HepG2 (cell line): ENCODE data around the gene TMEM270. TPM values are rescaled to one million over a fixed set of nuclear protein-coding genes. Genes with fewer than 3 reads are reported as not detected.
A peak's percentile ranks its signal among the peaks of the same experiment; 100 is the strongest.

ENCODE experiments used
- ARID2 ChIP-seq: sonication (generic); formaldehyde crosslinking; IDR thresholded peaks from 2 replicates; pipeline ENCODE4 v1.8.1; 2022; ENCODE audit warnings: mild to moderate bottlenecking, missing genetic modification reagents, borderline replicate concordance
- CREBL2 ChIP-seq: sonication (generic); formaldehyde crosslinking; IDR thresholded peaks from 2 replicates; pipeline ENCODE4 v1.8.1; 2023; ENCODE audit warnings: missing genetic modification reagents, mild to moderate bottlenecking, borderline replicate concordance
- FOSL1 ChIP-seq: sonication (generic); formaldehyde crosslinking; IDR thresholded peaks from 2 replicates; pipeline ENCODE4 v1.9.0; 2021; ENCODE audit warnings: missing genetic modification reagents, borderline replicate concordance
- HOMEZ ChIP-seq: IDR thresholded peaks from 2 replicates; pipeline ENCODE4 v1.6.1; 2016; ENCODE audit warnings: low read depth
- HOXA7 ChIP-seq: sonication (generic); formaldehyde crosslinking; IDR thresholded peaks from 2 replicates; pipeline ENCODE4 v1.8.1; 2022; ENCODE audit warnings: mild to moderate bottlenecking, missing genetic modification reagents, moderate library complexity
- MATR3 ChIP-seq: sonication (generic); formaldehyde crosslinking; IDR thresholded peaks from 2 replicates; pipeline ENCODE4 v1.4.0; 2020; ENCODE audit warnings: missing genetic modification reagents
- MTA3 ChIP-seq: sonication (generic); formaldehyde crosslinking; IDR thresholded peaks from 2 replicates; pipeline ENCODE4 v1.4.0; 2020; ENCODE audit warnings: missing genetic modification reagents
- PITX1 ChIP-seq: sonication (generic); formaldehyde crosslinking; IDR thresholded peaks from 2 replicates; pipeline ENCODE4 v1.5.1; 2020; ENCODE audit warnings: mild to moderate bottlenecking, missing genetic modification reagents
- PLRG1 ChIP-seq: fragments of 450-650 bp; conservative IDR thresholded peaks from 2 replicates; pipeline ENCODE4 v1.6.1; 2016
- PPARG ChIP-seq: conservative IDR thresholded peaks from 2 replicates; pipeline ENCODE4 v1.6.1; 2016; ENCODE audit warnings: missing biosample characterization, missing genetic modification reagents
- RERE ChIP-seq: IDR thresholded peaks from 2 replicates; pipeline ENCODE4 v1.6.1; 2016; ENCODE audit warnings: low read depth, missing genetic modification reagents, missing compliant biosample characterization
- SALL1 ChIP-seq: sonication (generic); formaldehyde crosslinking; IDR thresholded peaks from 2 replicates; pipeline ENCODE4 v1.8.0; 2022; ENCODE audit warnings: mild to moderate bottlenecking, missing genetic modification reagents
- SMC3 ChIP-seq: IDR thresholded peaks from 2 replicates; pipeline ENCODE4 v1.6.1; 2011; ENCODE audit warnings: low read length, improper control_type of control experiment
- SP2 ChIP-seq: sonication (generic); formaldehyde crosslinking; IDR thresholded peaks from 2 replicates; pipeline ENCODE4 v1.5.1; 2020; ENCODE audit warnings: mild to moderate bottlenecking, missing genetic modification reagents
- ZBTB33 ChIP-seq: sonication (generic); formaldehyde crosslinking; IDR thresholded peaks from 2 replicates; pipeline ENCODE4 v1.4.0; 2020; ENCODE audit warnings: missing genetic modification reagents
- ZNF20 ChIP-seq: sonication (generic); formaldehyde crosslinking; IDR thresholded peaks from 2 replicates; pipeline ENCODE4 v1.4.0; 2020; ENCODE audit warnings: mild to moderate bottlenecking, moderate library complexity, missing genetic modification reagents
- ZNF275 ChIP-seq: sonication (generic); formaldehyde crosslinking; IDR thresholded peaks from 2 replicates; pipeline ENCODE4 v1.8.0; 2022; ENCODE audit warnings: missing genetic modification reagents, mild to moderate bottlenecking, inconsistent platforms, borderline replicate concordance
- ZNF333 ChIP-seq: sonication (generic); formaldehyde crosslinking; IDR thresholded peaks from 2 replicates; pipeline ENCODE4 v1.4.0; 2020; ENCODE audit warnings: mild to moderate bottlenecking, missing genetic modification reagents, borderline replicate concordance
- ZNF709 ChIP-seq: sonication (generic); formaldehyde crosslinking; IDR thresholded peaks from 2 replicates; pipeline ENCODE4 v1.5.0; 2020; ENCODE audit warnings: mild to moderate bottlenecking, missing genetic modification reagents
- polyA plus RNA-seq, 8 experiments: library from polyadenylated mRNA; depleted of rRNA in 3 of 8; stranded (reverse) in 7 of 8; unstranded in 1 of 8; fragments of >200 nt; fragmentation: Illumina TruSeq in 4 of 8; extraction: Trizol in 4 of 8; gene quantifications; 2 replicates each; pipeline versions ENCODE4 v1.2.1 to v1.2.3, GENCODE V29; 2011 to 2016; ENCODE audit warnings: low read depth in 4 of 8, missing spikeins in 1 of 8, mixed read lengths in 1 of 8; ENCODE audit not compliant: insufficient read depth in 1 of 8
- total RNA-seq, 5 experiments: library from RNA; depleted of rRNA; stranded (reverse); fragments of >200 nt; fragmentation: Illumina TruSeq; extraction: Trizol; gene quantifications; 2 replicates each; pipeline ENCODE4 v1.2.3, GENCODE V29; 2016; ENCODE audit warnings: low read depth in 1 of 5

The TMEM270 gene
- total and polyA plus RNA-seq, 2 of the 13 experiments (the other 11 are each of a cell fraction or from before 2014, with no cell fraction given), result not detected

- TF ChIP-seq HOXA7 (CRISPR knock-in tag) (no peak), ZBTB33 (CRISPR knock-in tag) (no peak; the same call in 1 of the 2 replicates), PLRG1 (no peak), PITX1 (CRISPR knock-in tag) (peak; percentile 58; the same call in 1 of the 2 replicates), SP2 (CRISPR knock-in tag) (no peak), HOMEZ (CRISPR knock-in tag) (0 out of 2 replicates have a peak, but pooled peaks have one; percentile 5), MATR3 (CRISPR knock-in tag) (no peak), ZNF709 (peak; percentile 69; the same call in 1 of the 2 replicates), RERE (CRISPR knock-in tag) (no peak), ZNF275 (CRISPR knock-in tag) (no peak), CREBL2 (CRISPR knock-in tag) (no peak), PPARG (CRISPR knock-in tag) (no peak), SALL1 (CRISPR knock-in tag) (peak; percentile 65), FOSL1 (CRISPR knock-in tag) (no peak), ZNF333 (CRISPR knock-in tag) (peak; percentile 56; the same call in 1 of the 2 replicates), ZNF20 (CRISPR knock-in tag) (no peak), SMC3 (no peak), ARID2 (CRISPR knock-in tag) (no peak; the same call in 1 of the 2 replicates), MTA3 (CRISPR knock-in tag) (no peak)
These were observed 30.0 kb upstream of the TMEM270 start, which contains the start of gene CLDN4 (continued) for GRCh38 chr7:73830681-73831583.
